HL-60 (cell line): ENCODE data around the gene C6orf163.

Experiments
- DNase-seq, 2 experiments: peaks; one replicate each; pipeline ENCODE4 v3.0.0-alpha.2; 2010 to 2020; ENCODE audit warnings: low read depth in 1 of 2, low spot score in 1 of 2
- H3K27ac ChIP-seq: fragments of 250-450 bp; sonication (Bioruptor Pico); replicated peaks from 2 replicates; pipeline ENCODE4 v1.5.1; 2020; ENCODE audit warnings: mild to moderate bottlenecking, moderate library complexity
- H3K27me3 ChIP-seq: fragments of 250-450 bp; sonication (Bioruptor Pico); 2 replicates; pipeline ENCODE4 v1.5.1; 2021; ENCODE audit warnings: mild to moderate bottlenecking, moderate library complexity; ENCODE audit not compliant: insufficient read depth, poor library complexity, severe bottlenecking
- H3K4me3 ChIP-seq: replicated peaks from 2 replicates; pipeline ENCODE4 v1.5.1; 2011; ENCODE audit warnings: mild to moderate bottlenecking, control low read depth, low read length; ENCODE audit not compliant: insufficient read depth
- CTCF ChIP-seq: IDR thresholded peaks from one replicate; pipeline ENCODE4 v1.5.1; 2011; ENCODE audit warnings: low read length, control low read depth, inconsistent platforms; ENCODE audit not compliant: insufficient read depth
- GABPA ChIP-seq: IDR thresholded peaks from 2 replicates; pipeline ENCODE4 v1.6.1; 2012; ENCODE audit warnings: low read depth
- POLR2AphosphoS5 ChIP-seq: IDR thresholded peaks from 2 replicates; pipeline ENCODE4 v1.6.1; 2012; ENCODE audit warnings: low read depth
- REST ChIP-seq: IDR thresholded peaks from 2 replicates; pipeline ENCODE4 v1.6.1; 2012; ENCODE audit warnings: low read depth; ENCODE audit not compliant: insufficient replicate concordance
- SPI1 ChIP-seq: IDR thresholded peaks from 2 replicates; pipeline ENCODE4 v1.6.1; 2012; ENCODE audit warnings: low read depth, mild to moderate bottlenecking, borderline replicate concordance

C6orf163 gene

GRCh38 chr6:87312860-87313259 lies 31.8 kb upstream of the C6orf163 start:
- no peak overlapping the region for H3K27ac ChIP-seq
- H3K27me3 ChIP-seq: peaks cover 9% of the 10 kb centered on the region
- no peak for TF ChIP-seq REST
- no peak for TF ChIP-seq SPI1
- no peak for TF ChIP-seq GABPA
- no peak for TF ChIP-seq CTCF
- DNase-seq: no peak
- no peak overlapping the region for H3K4me3 ChIP-seq

- H3K27ac ChIP-seq: no peak overlapping the region
- no peak for TF ChIP-seq SPI1
- no peak for TF ChIP-seq REST
- TF ChIP-seq POLR2AphosphoS5: no peak
- no peak for TF ChIP-seq GABPA
- no peak for TF ChIP-seq CTCF
- H3K27me3 ChIP-seq: peaks cover 9% of the 10 kb centered on the region
Observed at GRCh38 chr6:87315071-87315470, 29.5 kb upstream of the C6orf163 start.

GRCh38 chr6:87319271-87319987 lies 25.2 kb upstream of the C6orf163 start:
- H3K27ac ChIP-seq: no peak overlapping the region
- DNase-seq: no peak
- no peaks in the 10 kb centered on the region for H3K27me3 ChIP-seq
- H3K4me3 ChIP-seq: no peak overlapping the region
- TF ChIP-seq REST: no peak
- TF ChIP-seq CTCF: no peak
- no peak for TF ChIP-seq SPI1
- no peak for TF ChIP-seq GABPA
- no peak for TF ChIP-seq POLR2AphosphoS5

More at GRCh38 chr6:87315071-87315470, 29.5 kb upstream of the C6orf163 start:
- no peak overlapping the region for H3K4me3 ChIP-seq
- no peak for DNase-seq
